Thyroid gland (tissue), 4 donors: ENCODE measurements around the gene GPR18.

Experiments used
- POLR2A ChIP-seq, 2 donors: fragments of 450-650 bp; IDR thresholded peaks; one replicate each; pipeline ENCODE4 v1.6.1; 2017; ENCODE audit warnings: antibody characterized with exemption in 2 of 2, mild to moderate bottlenecking in 2 of 2, moderate library complexity in 1 of 2
- TF ChIP-seq, protein P1 (sequence below), 6 experiments: fragments of 200-600 bp in 3 of 6; fragments of 450-650 bp in 3 of 6; sonication (generic) in 3 of 6; IDR thresholded peaks; one replicate each; pipeline ENCODE4 v1.5.1; 2016 to 2019; ENCODE audit warnings: antibody characterized with exemption in 6 of 6, mild to moderate bottlenecking in 2 of 6, inconsistent platforms in 1 of 6, moderate library complexity in 1 of 6

DNA sequence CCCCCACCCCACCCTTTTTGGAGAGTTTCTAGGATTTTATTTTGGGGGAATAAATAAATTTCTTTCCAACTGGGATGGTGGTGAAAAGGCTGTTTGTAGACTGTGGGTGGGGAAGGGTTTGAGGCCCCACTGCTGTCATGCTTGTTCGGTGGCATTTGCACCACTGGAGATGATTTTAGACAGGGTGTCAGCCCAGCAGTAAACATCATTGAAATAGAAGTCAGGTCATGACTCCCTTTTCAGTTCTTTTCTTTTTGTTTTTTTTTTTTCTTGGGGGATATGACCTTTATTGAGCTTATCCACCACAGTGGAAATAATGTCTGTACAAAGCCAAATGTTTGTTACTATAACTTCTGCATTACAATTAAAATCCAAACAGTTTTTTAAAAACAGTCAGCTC, 43.4 kb downstream of the GPR18 start:
- no peak for TF ChIP-seq POLR2A (IDR thresholded peaks at IDR 0.05)
- TF ChIP-seq, protein P1, sequence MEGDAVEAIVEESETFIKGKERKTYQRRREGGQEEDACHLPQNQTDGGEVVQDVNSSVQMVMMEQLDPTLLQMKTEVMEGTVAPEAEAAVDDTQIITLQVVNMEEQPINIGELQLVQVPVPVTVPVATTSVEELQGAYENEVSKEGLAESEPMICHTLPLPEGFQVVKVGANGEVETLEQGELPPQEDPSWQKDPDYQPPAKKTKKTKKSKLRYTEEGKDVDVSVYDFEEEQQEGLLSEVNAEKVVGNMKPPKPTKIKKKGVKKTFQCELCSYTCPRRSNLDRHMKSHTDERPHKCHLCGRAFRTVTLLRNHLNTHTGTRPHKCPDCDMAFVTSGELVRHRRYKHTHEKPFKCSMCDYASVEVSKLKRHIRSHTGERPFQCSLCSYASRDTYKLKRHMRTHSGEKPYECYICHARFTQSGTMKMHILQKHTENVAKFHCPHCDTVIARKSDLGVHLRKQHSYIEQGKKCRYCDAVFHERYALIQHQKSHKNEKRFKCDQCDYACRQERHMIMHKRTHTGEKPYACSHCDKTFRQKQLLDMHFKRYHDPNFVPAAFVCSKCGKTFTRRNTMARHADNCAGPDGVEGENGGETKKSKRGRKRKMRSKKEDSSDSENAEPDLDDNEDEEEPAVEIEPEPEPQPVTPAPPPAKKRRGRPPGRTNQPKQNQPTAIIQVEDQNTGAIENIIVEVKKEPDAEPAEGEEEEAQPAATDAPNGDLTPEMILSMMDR (IDR thresholded peaks at IDR 0.05), result no peak
